Measurements from ENCODE around the gene STC2.

The STC2 gene

DNA sequence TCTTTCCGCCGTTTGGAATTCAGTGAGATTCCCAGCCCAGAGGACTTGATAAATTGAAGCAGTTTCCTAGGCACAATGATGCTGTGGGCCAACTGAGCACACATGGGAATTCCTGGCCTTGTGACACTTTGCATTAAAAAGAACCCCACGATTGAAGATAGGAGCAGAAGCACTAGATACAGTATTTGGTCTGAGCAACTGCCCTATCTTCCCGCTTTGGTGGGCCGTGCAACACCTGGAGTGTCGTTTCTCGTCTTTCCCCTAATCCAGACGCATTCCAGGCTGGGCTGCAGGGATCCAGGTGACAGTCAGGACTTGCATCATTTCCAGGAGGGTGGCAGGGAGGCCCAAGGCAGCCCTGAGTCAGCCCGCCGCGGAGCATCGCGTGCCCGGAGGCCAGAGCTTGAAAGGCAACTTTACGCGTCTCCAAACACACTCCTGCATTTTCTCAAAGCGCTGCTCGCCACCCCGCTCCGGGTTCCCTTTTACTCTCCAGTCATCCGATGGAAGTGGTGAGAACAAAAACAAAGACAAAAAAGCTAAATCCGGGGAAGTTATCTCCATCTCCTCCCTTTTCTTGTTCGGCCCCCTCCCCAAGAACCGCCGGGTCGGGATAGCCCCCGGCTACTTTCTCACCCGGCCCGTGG, 753 bp upstream of the STC2 start:
- FAIRE-seq = no peak

DNA sequence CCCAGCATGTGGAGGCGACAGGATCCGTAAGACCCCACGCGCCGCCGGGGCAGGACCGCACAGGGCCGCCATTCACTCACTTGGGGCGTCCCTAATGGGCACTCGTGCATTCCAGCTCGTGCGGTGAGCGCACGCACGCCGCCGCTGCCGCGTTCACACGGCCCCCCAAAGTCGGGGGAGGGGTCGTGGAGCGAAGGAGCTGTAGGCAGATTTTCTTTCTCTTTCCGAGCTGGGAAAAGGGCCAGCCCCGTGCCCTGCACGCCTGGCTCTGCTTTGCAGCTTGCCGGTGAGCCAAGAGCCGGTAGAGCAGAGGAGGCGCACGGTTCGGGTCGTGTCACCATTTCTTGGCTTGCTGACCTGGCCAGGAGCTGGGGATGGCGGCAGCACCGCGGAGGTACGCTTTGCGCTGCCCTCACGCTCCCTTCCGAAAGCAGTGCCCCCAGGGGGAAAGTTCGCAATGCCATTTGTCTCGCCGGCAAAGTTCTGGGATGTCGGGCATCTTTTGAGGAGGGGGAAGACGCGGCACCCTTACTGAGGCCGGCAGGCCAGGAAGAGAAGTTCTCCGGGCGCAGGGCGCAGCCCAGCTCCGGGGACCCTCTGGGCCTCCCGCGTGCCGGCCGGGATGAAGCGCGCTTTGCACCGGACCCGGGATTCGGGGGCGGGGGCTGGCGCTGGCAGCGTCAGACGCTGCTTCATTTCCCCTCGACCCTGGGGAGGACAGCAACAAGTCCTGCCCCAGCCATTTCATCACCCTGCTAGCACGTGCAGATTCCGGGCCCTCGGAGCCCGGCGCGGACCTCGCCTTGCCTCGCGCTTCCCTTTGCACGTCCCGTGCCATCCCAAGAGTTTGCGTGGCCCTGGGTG, 898 bp downstream of the STC2 start:
- no peak for FAIRE-seq

DNA sequence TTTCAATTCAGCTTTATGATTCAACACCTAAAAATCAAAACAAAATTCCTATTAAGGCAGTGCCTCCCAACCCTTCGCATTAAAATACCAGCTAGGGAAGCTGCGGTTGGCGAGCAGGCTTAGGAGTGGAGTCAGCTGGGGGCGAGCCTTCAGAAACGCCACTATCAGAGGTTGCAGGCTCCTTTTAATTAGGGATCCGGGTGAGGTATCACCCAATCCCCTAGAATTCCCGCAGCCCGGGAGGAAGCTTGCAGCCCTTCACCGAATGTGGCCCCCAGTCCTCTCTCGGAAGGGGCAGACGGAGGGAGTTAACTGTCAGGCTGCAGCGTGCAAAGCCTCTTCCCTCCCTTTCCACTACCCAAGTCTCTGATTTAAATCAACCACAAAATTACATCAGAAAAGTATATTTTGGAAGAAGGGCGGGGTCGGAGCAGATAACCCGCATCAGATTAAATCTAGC, 1.7 kb downstream of the STC2 start:
- FAIRE-seq = no peak

DNA sequence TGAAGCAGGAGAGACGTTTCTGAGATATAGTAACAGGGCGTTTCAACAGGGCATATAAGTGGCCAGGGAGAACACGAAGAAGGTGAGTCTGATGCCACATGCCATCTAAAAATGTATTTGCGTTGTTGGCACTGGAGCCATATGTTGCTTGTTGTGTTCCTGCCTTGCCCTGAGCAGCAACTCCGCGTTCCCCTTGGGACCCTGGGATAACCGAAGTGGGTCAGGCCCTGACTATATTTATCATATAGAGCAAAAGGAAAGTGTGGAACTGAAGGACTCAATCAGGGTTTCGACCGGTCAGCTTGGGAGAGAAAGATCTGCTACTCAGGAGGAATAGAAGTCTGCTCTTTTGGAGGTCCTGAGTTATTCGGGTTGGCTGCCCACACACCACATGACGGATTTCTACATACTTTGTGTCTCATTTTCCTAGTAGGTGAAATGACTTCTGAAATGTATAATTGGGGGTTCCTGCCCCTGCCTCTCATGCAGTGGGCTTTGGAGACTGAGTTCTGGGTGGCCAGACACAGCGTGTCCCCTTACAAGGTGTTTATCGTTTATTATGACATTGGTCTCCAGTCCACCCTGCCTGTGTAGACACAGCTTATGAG, 3.0 kb downstream of the STC2 start:
- FAIRE-seq = no peak

DNA sequence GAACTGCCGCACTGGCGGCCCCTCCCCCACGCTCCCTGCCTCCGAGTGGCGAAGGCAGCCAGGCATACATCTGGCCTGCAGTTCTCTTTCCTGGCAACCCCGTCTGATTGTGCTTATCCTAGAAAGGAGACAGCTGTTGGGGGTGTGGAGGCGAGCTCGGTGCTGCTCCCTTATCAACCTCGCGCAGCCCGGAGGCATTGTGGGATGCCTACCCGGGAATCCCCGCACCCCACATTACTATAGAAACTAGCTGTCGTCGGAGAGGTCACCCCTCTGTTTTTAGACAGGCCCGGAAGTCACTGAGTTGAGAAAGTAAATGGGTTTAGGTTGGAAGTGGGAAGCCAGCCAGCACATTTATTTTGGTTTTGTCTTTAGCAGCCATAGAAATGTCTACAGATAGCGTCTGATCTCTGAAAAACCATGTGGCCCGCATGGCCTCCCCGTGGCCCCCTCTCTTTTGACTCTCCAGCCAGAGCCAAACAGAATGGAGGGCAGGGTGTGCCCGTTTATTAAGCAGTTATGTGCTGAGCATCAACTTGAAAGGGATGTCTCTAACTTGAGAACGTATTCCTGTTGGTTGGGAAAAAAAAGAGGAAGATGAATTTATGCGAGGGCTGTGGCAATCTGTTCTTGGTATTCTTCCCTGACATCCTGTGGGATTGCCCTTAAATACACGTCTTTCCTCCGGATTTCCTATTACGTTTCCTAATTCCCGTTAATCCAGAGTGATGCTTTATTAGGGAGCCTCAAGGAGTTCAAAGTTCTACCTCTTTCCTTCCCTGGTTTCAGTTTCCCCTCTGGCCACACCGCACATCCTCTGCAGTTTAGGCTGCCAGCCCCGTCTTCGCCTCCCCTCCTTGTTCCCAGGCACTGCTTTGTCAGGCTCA, 3.9 kb downstream of the STC2 start:
- FAIRE-seq = no peak

DNA sequence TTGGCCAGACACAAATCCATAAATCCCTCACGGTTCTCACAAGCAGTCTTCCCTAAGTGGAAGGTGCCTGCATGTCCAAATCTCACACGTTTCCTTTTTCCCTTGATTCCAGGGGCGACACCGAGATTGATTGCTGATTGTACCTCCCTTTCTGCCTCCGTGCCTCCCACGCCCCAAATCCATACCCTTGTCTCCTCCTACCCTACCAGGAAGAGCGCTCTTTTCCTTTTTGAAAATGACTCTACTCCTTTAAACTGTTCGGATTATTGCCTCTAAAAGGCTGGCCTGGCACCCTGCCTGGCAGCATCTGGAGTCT, 4.5 kb downstream of the STC2 start:
- no peak for FAIRE-seq

DNA sequence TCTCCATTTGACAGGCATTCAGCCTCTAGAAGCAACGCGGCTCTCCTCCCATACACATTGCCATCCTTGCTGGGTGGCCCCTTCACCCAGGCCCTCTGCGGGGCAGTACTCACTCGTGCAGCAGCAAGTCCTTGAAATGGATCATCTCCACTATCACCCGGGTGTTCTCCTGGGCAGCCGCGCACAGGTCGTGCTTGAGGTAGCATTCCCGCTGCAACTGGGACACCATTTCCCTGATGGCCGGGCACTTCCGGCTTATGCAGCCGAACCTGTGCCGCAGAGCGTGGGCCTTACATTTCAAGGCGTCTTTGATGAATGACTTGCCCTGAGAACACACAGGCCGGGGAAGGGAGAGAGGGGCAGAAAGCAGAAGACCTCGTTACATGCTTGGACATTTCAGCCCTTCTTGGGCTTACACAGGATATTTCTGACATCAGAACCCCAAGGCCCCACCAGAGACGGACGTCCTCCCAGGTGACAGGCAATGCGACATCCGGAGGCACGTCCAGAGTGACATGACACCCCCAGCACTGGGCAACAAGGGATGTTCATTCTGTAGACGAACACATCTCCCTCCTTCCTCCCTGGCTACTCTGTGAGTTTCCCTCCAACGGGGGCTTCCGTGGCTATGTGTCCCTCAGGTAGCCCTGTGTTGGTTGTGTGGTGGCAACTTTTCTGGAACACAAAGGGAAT, 5.0 kb downstream of the STC2 start:
- no peak for FAIRE-seq

DNA sequence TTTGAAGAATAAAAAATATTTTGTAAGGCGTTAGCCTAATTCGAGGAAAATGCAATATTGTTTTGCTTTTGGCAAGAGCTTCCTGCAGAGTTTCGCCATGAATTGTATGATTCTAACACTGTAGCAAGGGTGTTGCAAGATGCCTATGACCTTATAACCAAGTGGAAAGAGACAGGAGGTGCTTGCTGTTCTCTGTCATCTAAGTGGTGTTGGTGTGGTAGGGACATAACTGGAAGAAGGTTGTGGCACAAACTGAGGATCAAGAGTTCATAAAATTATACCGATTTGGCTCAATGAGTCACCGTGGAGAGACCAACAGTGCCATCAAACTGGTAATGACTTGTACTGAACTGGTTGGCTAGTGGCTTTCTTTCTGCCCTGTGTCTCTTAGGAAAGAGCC, 6.3 kb downstream of the STC2 start:
- no peak for FAIRE-seq

DNA sequence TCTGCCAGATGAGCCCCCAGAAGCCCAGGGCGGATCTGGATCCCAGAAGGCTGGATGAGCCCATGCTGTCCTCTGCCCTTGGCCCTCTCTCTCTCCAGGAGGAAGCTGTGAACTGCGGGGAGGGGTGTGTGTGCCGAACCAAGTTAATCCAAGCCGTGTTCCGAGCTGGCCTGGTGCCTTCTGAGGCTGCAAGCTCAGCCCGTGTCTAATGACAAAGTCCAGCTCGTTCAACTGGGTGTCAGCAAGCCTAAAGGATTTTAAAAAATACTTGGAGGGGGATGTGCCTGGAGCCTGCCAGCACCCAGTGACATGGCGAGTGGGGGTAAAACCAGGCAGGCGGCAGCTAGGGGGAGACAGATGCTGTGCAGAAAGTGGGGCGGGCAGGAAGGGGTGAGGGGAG, 8.0 kb downstream of the STC2 start:
- no peak for FAIRE-seq

DNA sequence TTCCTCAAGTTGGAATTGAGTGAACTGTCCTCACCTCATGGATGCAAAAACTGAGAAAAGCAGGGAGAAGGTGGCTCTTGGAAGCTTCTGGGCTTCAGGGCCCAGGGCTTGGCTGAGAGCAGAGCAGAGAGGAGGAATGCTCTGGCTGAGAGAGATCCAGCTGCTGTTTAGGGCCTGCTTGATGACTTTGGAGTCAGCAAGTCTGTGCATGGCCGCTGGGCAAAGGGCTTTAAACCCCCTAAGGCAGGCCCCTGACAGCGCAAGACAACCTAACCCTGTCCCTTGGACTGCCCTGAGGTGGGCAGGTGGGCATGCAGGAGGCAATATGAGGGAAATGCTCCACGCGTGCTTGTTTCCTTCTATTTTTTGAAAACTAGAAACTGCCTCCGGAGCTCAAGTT, 8.6 kb downstream of the STC2 start:
- FAIRE-seq = no peak

DNA sequence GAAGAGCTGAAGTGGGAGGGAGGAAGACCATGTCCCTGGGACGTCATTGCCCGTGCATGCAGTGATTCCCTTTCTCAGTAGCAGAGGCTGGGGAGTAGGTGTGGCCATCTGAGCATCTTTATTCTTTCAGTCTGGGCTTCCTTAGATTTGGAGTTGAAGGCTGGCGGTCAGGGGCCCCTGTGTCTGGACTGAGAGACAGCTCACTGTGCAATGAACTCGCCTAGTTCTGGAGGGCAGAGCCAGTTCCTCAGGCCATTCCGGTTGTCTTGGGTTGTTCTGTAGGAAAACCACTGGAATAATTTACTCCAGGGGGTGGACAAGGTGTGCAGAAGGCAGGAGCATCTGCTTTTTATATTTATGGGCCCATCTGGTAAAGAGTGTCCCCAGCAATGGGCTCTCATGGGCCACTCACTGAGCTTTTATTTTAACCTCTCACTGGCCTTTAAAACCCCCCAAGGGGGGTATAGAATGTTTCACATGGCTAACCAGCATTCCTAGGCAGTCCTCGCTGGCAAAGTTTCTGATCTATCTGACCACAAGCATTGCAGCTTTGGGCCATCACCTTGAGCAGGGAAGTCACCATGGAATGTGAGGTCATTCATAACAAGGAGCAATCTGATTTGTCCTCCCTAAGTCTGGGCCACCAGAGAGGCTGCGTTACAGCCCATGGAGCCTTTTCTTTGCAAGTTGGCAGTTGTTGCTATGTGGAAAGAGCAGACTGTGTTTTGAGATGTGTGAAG, 9.2 kb downstream of the STC2 start:
- FAIRE-seq = no peak

DNA sequence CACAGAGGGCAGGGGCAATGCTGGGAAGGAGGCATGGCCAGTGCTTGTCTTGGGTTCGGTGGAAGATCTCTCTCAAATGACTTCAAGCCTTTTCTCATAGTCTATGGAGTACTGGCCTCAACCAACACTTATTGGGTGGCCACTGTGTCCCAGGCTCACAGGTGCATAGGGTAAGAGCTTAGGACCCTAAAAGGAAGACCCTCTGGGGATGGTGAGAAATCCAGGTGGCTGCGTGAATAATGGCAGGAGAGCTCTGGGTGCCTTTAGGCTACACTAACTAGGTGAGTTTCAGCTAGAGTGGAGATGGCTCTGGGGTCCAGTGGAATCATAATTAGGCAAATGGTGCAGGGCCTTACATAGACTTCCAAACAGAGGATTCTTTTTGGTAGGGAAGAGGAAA, 9.9 kb downstream of the STC2 start:
- FAIRE-seq = no peak

DNA sequence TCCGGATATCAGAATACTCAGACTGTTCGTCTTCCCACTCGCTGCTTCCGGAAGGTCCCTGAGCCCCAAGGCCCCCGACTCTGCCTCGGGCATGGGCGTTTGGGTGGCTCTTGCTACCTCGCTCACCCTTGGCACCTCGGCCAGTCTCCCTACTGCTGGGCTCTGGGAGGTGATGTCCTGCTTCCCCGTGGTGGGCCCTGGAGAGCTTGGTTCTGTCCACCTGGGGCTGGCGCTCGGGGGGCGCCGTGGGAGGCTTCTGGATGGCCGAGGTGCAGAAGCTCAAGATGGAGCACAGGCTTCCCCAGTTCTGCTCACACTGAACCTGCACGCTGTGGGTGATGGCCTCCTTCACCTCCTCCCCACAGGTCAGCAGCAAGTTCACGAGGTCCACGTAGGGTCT, 10.4 kb downstream of the STC2 start:
- FAIRE-seq = no peak

DNA sequence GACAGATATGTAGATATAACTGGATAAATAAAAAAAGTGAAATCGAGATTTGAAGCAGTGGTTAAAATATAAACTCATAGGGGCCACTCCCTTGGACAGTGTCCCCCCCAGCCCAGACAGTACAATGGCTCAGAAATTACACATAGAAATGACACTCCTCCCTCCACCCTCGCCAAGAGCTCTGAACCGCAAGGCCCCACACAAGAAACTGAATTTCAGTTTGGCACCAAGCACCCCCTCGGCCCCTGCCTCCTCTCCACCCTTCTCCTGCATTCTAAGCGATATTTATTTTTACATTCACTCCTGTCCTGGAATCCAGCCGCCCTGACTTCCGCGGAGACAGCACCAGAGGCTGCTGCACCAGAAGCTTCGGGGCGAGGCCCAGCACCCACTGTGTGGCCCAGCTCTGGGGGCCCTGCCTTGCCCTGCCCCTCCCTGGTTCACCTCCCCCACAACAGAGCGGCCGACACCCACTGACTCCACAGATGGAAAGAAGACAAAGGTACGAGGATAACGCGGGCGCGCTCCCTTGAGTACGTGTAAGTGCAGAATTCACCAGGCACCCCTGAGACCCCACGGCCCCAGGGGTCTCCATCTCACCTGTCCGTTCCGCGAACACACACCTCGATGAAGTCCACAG, 11.0 kb downstream of the STC2 start:
- FAIRE-seq = no peak

DNA sequence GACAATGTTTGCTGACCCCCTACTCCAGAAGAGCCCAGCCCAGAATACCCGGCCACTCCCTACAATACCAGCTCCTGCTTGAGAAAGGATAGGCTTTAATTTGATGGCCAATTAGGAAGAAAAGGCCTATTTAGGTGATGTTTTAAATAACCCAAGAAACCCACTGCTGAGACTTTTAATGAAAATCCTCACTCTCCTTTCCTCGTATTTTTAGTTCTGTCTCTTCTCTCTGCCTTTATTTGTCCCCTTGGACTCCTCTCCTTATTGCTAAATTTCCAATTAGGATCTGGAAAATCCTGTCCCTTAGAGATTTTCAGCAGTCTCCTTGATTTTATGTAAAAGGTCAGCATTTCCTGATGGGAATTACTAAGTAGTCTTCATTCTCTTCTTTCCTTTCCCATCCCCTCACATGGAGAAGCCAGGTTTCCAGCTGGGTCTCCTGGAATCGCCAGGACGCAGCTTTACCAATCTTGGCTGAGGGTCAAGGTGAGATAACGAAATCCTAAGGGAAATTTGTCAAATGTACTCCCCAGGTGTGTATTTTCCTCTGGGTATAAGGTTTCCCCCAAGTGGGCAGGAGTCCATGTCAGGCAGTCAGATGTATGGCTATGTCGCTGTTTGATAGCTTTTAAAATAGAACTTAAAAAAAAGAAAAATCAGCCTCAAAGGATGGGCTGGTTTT, 11.7 kb downstream of the STC2 start:
- FAIRE-seq = no peak

DNA sequence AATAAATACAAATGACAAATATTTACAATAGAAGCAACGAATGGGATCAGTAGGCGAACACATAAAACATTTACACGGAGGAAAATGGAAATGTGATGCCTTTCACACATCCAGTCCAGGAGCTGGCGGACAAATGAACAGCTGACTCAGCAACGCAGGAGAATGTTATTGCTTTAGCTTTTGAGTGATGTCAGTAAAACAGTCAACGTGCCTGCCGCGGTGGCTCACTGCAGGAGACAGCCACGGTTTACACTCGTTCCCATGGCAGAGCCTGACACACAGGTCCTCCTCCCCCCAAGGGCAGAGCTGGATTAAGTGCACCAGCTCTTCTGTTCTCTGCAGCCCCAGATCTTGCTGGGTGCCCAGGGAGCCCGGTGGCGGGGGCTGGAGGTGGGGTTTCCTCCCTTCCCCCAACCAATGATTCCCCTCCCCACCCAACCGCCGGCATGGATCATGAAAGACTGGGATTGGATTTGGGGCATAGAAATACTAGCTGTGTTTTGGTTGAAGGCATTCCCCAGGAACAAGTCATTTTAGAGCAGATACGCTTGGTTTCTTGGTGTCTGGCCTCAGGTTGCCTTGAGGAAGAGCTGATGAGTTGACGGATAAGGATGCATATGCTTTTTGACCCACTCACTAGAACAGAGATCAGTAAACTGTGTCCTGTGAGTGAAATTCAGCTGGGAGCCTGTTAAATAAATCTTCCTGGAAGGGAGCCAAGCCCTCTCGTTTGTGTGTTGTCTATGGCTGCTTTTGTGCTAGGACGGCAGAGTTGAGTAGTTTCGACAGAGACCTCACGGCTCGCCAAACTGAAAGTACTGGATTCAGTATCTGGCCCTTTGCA, 12.5 kb downstream of the STC2 start:
- no peak for FAIRE-seq

DNA sequence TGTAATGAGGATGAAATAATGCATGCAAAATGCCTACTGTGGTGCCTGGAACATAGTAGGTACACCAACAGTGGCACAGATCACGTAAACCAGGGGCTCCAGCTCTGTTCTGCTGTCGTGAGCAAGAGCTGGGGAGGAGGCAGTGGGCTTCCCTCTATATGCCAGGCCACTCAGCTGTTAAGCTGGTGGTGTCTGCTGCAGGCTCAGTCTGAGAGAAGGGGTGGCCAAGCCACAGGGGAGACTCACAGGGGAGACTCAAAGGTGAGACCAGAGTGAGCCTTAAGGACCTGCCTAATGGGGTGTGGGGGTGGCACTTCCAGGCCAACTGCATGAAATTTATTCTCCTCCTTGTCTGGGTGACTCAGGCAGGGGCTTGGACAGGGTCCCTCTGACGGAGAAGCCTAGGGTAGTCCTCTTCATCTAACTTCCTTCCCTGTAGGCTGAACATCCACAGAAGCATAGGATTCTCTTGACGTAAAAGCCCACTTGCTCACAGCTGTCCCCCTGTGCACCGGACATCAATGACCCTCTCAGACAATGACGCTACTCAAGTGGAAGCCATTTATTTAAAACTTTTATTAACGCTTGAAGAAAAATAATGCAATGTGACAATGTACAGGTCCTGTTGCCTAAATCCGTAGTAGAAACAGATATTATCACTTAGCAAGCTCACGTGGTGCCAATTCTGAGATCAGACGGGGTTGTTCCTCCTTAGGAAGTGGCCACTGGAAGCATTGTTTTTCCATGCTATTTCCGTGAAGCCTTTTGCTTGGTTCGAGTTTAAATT, 13.9 kb downstream of the STC2 start:
- no peak for FAIRE-seq

DNA sequence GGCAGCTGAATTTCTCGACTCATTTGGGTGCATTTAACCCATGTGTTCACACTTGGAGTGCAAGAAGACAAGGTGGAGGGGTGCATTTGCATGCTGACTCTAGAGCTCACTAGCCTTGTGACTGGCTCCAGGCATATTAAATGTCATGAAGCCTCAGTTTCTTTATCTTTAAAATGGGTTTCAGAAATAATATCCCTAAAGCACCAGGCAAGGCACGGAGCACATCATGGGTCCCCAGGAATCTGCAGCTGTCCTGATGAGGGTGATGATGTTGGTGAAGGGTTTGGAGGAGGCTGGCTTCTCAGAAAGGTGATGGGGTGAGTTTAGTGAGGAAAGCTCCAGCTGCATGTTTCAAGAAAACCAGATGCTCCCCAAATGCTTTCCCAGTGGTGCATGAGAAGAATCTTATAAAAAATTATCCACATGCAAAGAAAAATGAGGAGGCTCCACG, 14.8 kb downstream of the STC2 start:
- FAIRE-seq = no peak

DNA sequence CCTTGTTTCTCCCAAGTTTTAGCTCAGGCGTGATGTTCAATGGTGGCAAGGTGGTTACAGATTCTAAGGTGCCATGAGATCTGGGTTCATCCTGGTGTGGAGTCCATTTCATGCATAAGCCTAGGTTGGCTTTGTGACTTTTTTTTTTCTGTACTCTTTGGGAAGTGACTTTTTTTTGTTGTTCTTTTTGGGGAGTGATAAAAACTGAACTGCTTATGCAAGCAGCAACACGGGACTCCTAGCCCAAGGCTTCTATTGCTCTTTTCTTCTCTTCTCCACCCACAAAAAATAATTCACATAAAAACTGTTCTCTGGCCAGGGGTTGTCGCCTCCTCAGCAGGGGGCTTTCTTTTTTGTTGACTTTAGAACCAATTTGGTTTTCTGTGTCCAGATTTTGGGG, 15.4 kb downstream of the STC2 start:
- no peak for FAIRE-seq

Data from islet of Langerhans (tissue), 1 donor.